OCI-LY3 (cell line): ENCODE measurements around the gene ZNF277.

Experiments used
- H2AFZ ChIP-seq: fragments of 200-600, 300-600 bp; shearing (Covaris generic); 2 replicates; pipeline ENCODE4 v1.6.0; 2014; ENCODE audit warnings: antibody characterized with exemption, low read depth, low read length
- H3K27ac ChIP-seq: fragments of 200-600, 300-600 bp; sonication (generic); 2 replicates; pipeline ENCODE4 v1.5.1; 2014; ENCODE audit warnings: mild to moderate bottlenecking, low read length, moderate library complexity, mixed read lengths
- H3K27me3 ChIP-seq: fragments of 200-600, 300-600 bp; sonication (generic); 2 replicates; pipeline ENCODE4 v1.6.1; 2014; ENCODE audit warnings: low read depth, low read length, mixed read lengths
- H3K36me3 ChIP-seq: fragments of 200-600, 300-600 bp; sonication (generic); replicated peaks from 2 replicates; pipeline ENCODE3; 2014; ENCODE audit warnings: low read depth, low read length, mixed read lengths
- H3K4me1 ChIP-seq: fragments of 300-600, 200-600 bp; sonication (generic); 2 replicates; pipeline ENCODE4 v1.6.1; 2014; ENCODE audit warnings: low read length, mixed read lengths
- H3K4me2 ChIP-seq: fragments of 200-600, 300-600 bp; sonication (generic); 2 replicates; pipeline ENCODE4 v1.6.1; 2014; ENCODE audit warnings: low read length, mixed read lengths
- H3K4me3 ChIP-seq: fragments of 300-600, 200-600 bp; sonication (generic); 2 replicates; pipeline ENCODE4 v1.5.1; 2014; ENCODE audit warnings: antibody characterized with exemption, mild to moderate bottlenecking, low read length, moderate library complexity
- H3K79me2 ChIP-seq: fragments of 300-600, 200-600 bp; shearing (Covaris generic); 2 replicates; pipeline ENCODE4 v1.6.1; 2014; ENCODE audit warnings: mild to moderate bottlenecking, low read length, mixed read lengths
- H3K9ac ChIP-seq: fragments of 300-600, 200-600 bp; shearing (Covaris generic); 2 replicates; pipeline ENCODE4 v1.6.0; 2014; ENCODE audit warnings: mild to moderate bottlenecking, low read length, moderate library complexity
- H3K9me3 ChIP-seq: fragments of 200-600, 300-600 bp; shearing (Covaris generic); 2 replicates; pipeline ENCODE4 v1.6.1; 2014; ENCODE audit warnings: low read length, mixed read lengths; ENCODE audit not compliant: insufficient read depth
- H4K20me1 ChIP-seq: fragments of 200-600, 300-600 bp; sonication (generic); 2 replicates; pipeline ENCODE4 v1.6.1; 2016; ENCODE audit warnings: low read length, mixed read lengths; ENCODE audit not compliant: insufficient read depth
- EZH2phosphoT487 ChIP-seq: fragments of 200-600 bp; shearing (Covaris generic); IDR thresholded peaks from 2 replicates; pipeline ENCODE4 v1.6.1; 2018; ENCODE audit warnings: antibody characterized with exemption, mixed run types, low read depth
- TF ChIP-seq, protein P1 (sequence below): fragments of 200-600, 300-600 bp; sonication (generic); IDR thresholded peaks from 2 replicates; pipeline ENCODE4 v1.5.1; 2014; ENCODE audit warnings: antibody characterized with exemption, low read length, low read depth

ZNF277 gene

DNA sequence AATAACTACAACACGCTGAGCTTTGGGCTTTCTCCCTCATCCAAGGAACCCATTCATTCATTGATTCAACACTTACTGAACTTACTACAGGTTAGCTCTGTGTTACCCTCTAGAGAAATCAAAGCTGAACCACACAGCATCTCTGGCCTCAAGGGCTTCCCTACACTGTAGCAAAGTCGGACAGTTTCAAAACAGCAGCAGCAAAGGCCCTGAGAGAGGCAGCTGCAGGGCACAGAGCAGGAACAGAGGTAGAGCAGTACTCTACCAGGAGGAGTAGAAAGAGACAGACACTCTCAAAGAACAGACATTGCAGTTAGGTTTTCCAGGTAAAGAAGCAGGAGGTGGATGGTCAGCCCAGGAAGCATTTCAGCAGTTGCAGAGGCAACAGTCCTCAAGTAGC, 16.4 kb upstream of the ZNF277 start:
- H3K27me3 ChIP-seq: 0 out of 2 replicates have a peak, but pooled peaks cover 4% of the 10 kb centered on the region
- no peaks in the 10 kb centered on the region for H3K9me3 ChIP-seq
- no peak overlapping the region for H3K4me3 ChIP-seq
- no peak overlapping the region for H3K27ac ChIP-seq
- H4K20me1 ChIP-seq: no peaks in the 10 kb centered on the region
- no peaks in the 10 kb centered on the region for H3K36me3 ChIP-seq
- TF ChIP-seq EZH2phosphoT487: no peak
- TF ChIP-seq, protein P1, sequence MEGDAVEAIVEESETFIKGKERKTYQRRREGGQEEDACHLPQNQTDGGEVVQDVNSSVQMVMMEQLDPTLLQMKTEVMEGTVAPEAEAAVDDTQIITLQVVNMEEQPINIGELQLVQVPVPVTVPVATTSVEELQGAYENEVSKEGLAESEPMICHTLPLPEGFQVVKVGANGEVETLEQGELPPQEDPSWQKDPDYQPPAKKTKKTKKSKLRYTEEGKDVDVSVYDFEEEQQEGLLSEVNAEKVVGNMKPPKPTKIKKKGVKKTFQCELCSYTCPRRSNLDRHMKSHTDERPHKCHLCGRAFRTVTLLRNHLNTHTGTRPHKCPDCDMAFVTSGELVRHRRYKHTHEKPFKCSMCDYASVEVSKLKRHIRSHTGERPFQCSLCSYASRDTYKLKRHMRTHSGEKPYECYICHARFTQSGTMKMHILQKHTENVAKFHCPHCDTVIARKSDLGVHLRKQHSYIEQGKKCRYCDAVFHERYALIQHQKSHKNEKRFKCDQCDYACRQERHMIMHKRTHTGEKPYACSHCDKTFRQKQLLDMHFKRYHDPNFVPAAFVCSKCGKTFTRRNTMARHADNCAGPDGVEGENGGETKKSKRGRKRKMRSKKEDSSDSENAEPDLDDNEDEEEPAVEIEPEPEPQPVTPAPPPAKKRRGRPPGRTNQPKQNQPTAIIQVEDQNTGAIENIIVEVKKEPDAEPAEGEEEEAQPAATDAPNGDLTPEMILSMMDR: no peak
- H2AFZ ChIP-seq: no peak overlapping the region
- no peaks in the 10 kb centered on the region for H3K79me2 ChIP-seq
- no peak overlapping the region for H3K4me2 ChIP-seq
- no peak overlapping the region for H3K9ac ChIP-seq
- no peaks in the 10 kb centered on the region for H3K4me1 ChIP-seq

DNA sequence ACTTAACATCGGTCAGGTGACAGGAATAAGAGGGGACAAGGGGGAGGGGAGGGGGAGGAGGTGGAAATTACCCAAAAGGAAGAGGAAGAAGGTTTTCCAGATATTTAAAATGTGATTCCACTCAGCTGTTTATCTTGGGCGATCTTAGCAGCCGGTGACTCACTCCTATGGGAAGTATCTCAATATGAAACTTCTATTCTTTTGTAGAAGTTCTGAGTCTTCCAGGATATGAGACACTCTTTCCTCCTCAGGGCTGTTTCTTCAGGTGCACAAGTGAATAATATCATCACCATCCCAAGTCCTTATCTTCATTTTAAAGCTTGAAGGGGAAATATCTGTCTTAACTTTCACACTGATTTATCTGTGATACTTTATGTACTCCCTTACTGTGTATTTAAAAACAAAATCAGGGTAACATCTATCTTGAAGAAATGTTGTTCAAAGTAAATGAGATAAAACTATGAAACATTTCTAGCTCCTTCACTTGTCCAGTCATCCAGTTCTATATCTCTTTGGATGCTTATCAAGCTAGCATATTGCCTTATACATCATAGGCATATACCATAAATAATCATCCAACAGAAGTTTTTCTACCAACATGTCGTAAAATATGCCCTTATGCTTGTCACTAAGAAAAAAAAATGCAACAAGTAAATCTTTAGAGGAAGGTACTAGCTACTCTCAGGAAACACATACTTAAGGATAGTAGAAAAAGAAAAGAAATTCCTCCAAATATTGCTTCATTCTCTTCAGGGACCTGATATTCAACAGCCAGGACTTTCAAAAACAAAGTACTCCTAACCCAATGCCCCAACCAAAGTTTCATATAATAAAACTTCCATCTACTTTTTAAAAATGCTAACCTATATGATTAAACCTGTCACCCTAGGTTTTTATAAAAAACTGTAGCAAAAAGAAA, 14.0 kb upstream of the ZNF277 start:
- 0 out of 2 replicates have a peak, but pooled peaks cover 4% of the 10 kb centered on the region for H3K27me3 ChIP-seq
- H3K36me3 ChIP-seq: no peaks in the 10 kb centered on the region
- no peak overlapping the region for H3K27ac ChIP-seq
- no peaks in the 10 kb centered on the region for H3K4me1 ChIP-seq
- H3K9ac ChIP-seq: no peak overlapping the region
- no peak overlapping the region for H3K4me3 ChIP-seq
- H4K20me1 ChIP-seq: no peaks in the 10 kb centered on the region
- no peaks in the 10 kb centered on the region for H3K79me2 ChIP-seq
- TF ChIP-seq, protein P1: no peak
- TF ChIP-seq EZH2phosphoT487: no peak
- no peak overlapping the region for H2AFZ ChIP-seq
- no peaks in the 10 kb centered on the region for H3K9me3 ChIP-seq
- no peak overlapping the region for H3K4me2 ChIP-seq

DNA sequence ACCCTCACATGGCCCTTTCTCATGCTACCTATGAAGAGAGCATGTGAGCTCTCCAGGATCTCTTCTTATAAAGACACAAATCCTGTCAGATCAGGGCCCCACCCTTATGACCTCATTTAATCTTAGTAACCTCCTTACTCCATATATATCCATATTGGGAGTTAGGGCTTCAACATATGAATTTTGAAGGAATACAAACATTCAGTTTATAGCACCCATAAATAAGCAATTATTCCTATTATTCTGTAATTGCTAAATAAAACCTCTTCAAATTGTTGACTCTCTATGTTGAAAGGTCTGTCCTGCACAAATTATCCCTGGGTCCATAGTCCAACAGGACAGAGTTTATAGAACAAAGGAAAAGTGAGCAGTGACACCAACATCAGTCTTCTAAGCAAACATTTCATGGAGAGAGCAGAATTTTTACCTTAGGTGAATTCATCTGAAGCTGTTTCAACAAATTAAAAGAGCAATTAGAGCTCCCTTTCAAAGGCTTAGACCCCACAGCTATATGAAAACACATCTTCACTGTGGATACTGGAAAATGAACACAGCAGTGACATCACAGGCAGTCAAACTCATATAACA, 12.5 kb upstream of the ZNF277 start:
- H3K4me3 ChIP-seq: no peak overlapping the region
- H3K9ac ChIP-seq: no peak overlapping the region
- no peak overlapping the region for H3K27ac ChIP-seq
- H3K9me3 ChIP-seq: no peaks in the 10 kb centered on the region
- no peaks in the 10 kb centered on the region for H3K36me3 ChIP-seq
- H3K27me3 ChIP-seq: 0 out of 2 replicates have a peak, but pooled peaks cover 4% of the 10 kb centered on the region
- no peaks in the 10 kb centered on the region for H4K20me1 ChIP-seq
- no peak overlapping the region for H2AFZ ChIP-seq
- no peaks in the 10 kb centered on the region for H3K4me1 ChIP-seq
- TF ChIP-seq, protein P1: no peak
- no peaks in the 10 kb centered on the region for H3K79me2 ChIP-seq
- H3K4me2 ChIP-seq: no peak overlapping the region

DNA sequence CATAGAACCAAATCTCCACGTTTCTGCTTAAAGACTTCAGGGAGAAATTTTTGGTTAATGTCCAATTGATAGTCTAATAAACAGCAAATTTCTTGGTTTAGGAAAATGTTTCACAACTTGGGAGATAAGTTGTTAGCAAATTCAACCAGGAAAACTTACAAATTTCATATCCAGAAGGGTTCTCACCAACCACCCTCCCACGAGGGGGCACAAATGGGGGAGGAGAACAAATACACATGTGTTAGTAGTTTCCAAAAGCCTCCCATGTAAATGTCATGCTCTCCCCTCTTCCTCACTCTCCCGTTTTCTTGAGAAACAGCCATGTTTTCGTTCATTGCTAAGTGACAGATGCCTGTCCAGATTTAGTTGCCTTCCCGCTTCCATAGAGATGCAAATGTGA, 10.8 kb upstream of the ZNF277 start:
- no peak overlapping the region for H3K27ac ChIP-seq
- no peak overlapping the region for H3K4me3 ChIP-seq
- H3K9ac ChIP-seq: no peak overlapping the region
- H3K9me3 ChIP-seq: no peaks in the 10 kb centered on the region
- H3K36me3 ChIP-seq: no peaks in the 10 kb centered on the region
- H3K4me2 ChIP-seq: no peak overlapping the region
- no peaks in the 10 kb centered on the region for H4K20me1 ChIP-seq
- H3K27me3 ChIP-seq: 0 out of 2 replicates have a peak, but pooled peaks cover 4% of the 10 kb centered on the region
- H3K79me2 ChIP-seq: no peaks in the 10 kb centered on the region
- no peak overlapping the region for H2AFZ ChIP-seq
- TF ChIP-seq, protein P1: no peak
- TF ChIP-seq EZH2phosphoT487: no peak
- no peaks in the 10 kb centered on the region for H3K4me1 ChIP-seq
